GM13977 (cell line): ENCODE results near the gene CKS1B.

Experiments used
- DNase-seq: peaks from one replicate; pipeline ENCODE4 v3.0.0; 2012; ENCODE audit warnings: low spot score
- CTCF ChIP-seq: IDR thresholded peaks from 2 replicates; pipeline ENCODE4 v1.5.1; 2012; ENCODE audit warnings: mild to moderate bottlenecking, control low read depth; ENCODE audit not compliant: insufficient read depth; ENCODE audit errors: extremely low read depth, missing control alignments
- in situ Hi-C: fragments of 300-500 bp; cut with MboI; formaldehyde crosslinking; loops from one replicate; pipeline ENCODE4 v1.12.0; 2022; ENCODE audit warnings: low sequenced_read_pairs, low pct_unique_long_range_greater_than_20kb, mixed read lengths, inconsistent platforms; ENCODE audit not compliant: unreplicated experiment

CKS1B gene

GRCh38 chr1:154940651-154941194, 33.8 kb upstream of the CKS1B start:
- no peak for TF ChIP-seq CTCF
- DNase-seq: peak; percentile 57
- in situ Hi-C loops: no loop called here

GRCh38 chr1:154941333-154942013, 33.0 kb upstream of the CKS1B start:
- no peak for DNase-seq
- no peak for TF ChIP-seq CTCF
- in situ Hi-C loops: no loop called here

- DNase-seq: peak; percentile 55
- TF ChIP-seq CTCF: peak; percentile 84
Measured at GRCh38 chr1:154943649-154944400, 30.7 kb upstream of the CKS1B start.

GRCh38 chr1:154944401-154945159, 29.9 kb upstream of the CKS1B start:
- in situ Hi-C loops: no loop called here
- no peak for TF ChIP-seq CTCF

More at GRCh38 chr1:154943649-154944400, 30.7 kb upstream of the CKS1B start:
- in situ Hi-C loops: no loop called here

GRCh38 chr1:154945160-154945961, 29.1 kb upstream of the CKS1B start:
- DNase-seq: no peak
- in situ Hi-C loops: no loop called here
- no peak for TF ChIP-seq CTCF

More at GRCh38 chr1:154944401-154945159, 29.9 kb upstream of the CKS1B start:
- no peak for DNase-seq
